ENCODE measurements around the gene MYL6B.

DNA sequence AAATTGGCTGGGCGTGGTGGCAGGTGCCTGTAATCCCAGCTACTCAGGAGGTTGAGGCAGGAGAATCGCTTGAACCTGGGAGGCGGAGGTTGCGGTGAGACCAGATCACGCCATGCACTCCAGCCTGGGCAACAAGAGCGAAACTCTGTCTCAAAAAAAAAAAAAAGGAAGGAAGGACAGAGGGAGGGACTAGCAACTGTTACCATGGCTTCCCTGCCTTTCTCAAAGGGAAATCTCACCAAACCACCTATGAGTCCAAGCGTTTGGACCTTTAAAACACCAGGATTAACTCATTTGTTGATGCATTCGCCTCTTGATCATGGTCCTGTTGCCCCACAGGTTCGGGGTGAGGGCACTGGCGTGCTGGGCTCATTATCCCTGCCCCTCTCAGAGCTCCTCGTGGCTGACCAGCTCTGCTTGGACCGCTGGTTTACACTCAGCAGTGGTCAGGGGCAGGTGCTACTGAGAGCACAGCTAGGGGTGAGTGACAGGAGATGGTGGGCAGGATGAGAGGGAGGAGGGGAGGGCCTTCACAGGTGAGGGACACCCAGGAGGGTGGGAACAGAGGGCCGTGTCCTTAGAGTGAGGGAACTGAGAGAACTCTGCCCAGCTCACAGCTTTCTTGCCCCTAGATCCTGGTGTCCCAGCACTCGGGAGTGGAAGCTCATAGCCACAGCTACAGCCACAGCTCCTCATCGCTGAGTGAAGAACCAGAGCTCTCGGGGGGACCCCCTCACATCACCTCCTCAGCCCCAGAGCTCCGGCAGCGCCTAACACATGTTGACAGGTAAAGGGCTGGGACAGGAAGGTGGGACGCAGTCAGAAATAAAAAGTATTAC, 10.2 kb upstream of the MYL6B start:
- no peak for TF ChIP-seq POLR2AphosphoS5 (IDR thresholded peaks at IDR 0.05)
- TF ChIP-seq, protein P1, sequence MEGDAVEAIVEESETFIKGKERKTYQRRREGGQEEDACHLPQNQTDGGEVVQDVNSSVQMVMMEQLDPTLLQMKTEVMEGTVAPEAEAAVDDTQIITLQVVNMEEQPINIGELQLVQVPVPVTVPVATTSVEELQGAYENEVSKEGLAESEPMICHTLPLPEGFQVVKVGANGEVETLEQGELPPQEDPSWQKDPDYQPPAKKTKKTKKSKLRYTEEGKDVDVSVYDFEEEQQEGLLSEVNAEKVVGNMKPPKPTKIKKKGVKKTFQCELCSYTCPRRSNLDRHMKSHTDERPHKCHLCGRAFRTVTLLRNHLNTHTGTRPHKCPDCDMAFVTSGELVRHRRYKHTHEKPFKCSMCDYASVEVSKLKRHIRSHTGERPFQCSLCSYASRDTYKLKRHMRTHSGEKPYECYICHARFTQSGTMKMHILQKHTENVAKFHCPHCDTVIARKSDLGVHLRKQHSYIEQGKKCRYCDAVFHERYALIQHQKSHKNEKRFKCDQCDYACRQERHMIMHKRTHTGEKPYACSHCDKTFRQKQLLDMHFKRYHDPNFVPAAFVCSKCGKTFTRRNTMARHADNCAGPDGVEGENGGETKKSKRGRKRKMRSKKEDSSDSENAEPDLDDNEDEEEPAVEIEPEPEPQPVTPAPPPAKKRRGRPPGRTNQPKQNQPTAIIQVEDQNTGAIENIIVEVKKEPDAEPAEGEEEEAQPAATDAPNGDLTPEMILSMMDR (IDR thresholded peaks at IDR 0.05): no peak
